ENCODE data around the gene KATNB1.

Gene KATNB1

GRCh38 chr16:57723170-57723569, 12.4 kb upstream of the KATNB1 start:
- H3K27ac ChIP-seq (ENCODE audit: low read length) = no peak overlapping the region
- no peaks in the 10 kb centered on the region for H3K27me3 ChIP-seq (ENCODE audit: insufficient read depth, low read length, poor library complexity)
- H3K4me2 ChIP-seq (ENCODE audit: insufficient read depth, low read length) = no peak overlapping the region
- H3K9ac ChIP-seq (ENCODE audit: low read depth, low read length) = no peak overlapping the region
- H3K9me3 ChIP-seq (ENCODE audit: insufficient read depth, low read length, severe bottlenecking) = no peaks in the 10 kb centered on the region
- ATAC-seq (ENCODE audit: insufficient read depth, low read depth) = no peak
- H3K4me1 ChIP-seq (ENCODE audit: insufficient read depth, low read length) = no peaks in the 10 kb centered on the region
- no peaks in the 10 kb centered on the region for H3K79me2 ChIP-seq (ENCODE audit: insufficient read depth, low read length)
- H2AFZ ChIP-seq (ENCODE audit: low read depth, low read length) = no peak overlapping the region
- no peaks in the 10 kb centered on the region for H3K36me3 ChIP-seq (ENCODE audit: insufficient read depth, low read length)
- DNase-seq = no peak
- TF ChIP-seq EZH2 (IDR thresholded peaks at IDR 0.05; ENCODE audit: borderline replicate concordance, low read depth, low read length, severe bottlenecking) (no peak), CTCF (IDR thresholded peaks at IDR 0.05; ENCODE audit: borderline replicate concordance, extremely low read depth, low read length, poor library complexity, severe bottlenecking) (peak; percentile 9)
- no peaks in the 10 kb centered on the region for H4K20me1 ChIP-seq (ENCODE audit: insufficient read depth, low read length)
- no peak overlapping the region for H3K4me3 ChIP-seq (ENCODE audit: low read depth in 1 of 2, low read length in 2 of 2)

- DNase-seq = no peak
- TF ChIP-seq EZH2 (IDR thresholded peaks at IDR 0.05; ENCODE audit: borderline replicate concordance, low read depth, low read length, severe bottlenecking) (no peak), CTCF (IDR thresholded peaks at IDR 0.05; ENCODE audit: borderline replicate concordance, extremely low read depth, low read length, poor library complexity, severe bottlenecking) (no peak)
- Histone ChIP-seq H3K9ac (ENCODE audit: low read depth, low read length) (no peak overlapping the region), H3K4me3 (ENCODE audit: low read depth in 1 of 2, low read length in 2 of 2) (no peak overlapping the region), H4K20me1 (ENCODE audit: insufficient read depth, low read length) (no peaks in the 10 kb centered on the region), H3K4me2 (ENCODE audit: insufficient read depth, low read length) (no peak overlapping the region), H3K27me3 (ENCODE audit: insufficient read depth, low read length, poor library complexity) (no peaks in the 10 kb centered on the region), H3K36me3 (ENCODE audit: insufficient read depth, low read length) (no peaks in the 10 kb centered on the region), H3K9me3 (ENCODE audit: insufficient read depth, low read length, severe bottlenecking) (no peaks in the 10 kb centered on the region), H3K27ac (ENCODE audit: low read length) (no peak overlapping the region), H3K4me1 (ENCODE audit: insufficient read depth, low read length) (no peaks in the 10 kb centered on the region), H3K79me2 (ENCODE audit: insufficient read depth, low read length) (no peaks in the 10 kb centered on the region), H2AFZ (ENCODE audit: low read depth, low read length) (no peak overlapping the region)
- no peak for ATAC-seq (ENCODE audit: insufficient read depth, low read depth)
Measured at GRCh38 chr16:57724531-57724930, 11.0 kb upstream of the KATNB1 start.

- Histone ChIP-seq H2AFZ (ENCODE audit: low read depth, low read length) (no peak overlapping the region), H3K9me3 (ENCODE audit: insufficient read depth, low read length, severe bottlenecking) (no peaks in the 10 kb centered on the region), H3K4me2 (ENCODE audit: insufficient read depth, low read length) (no peak overlapping the region), H3K27me3 (ENCODE audit: insufficient read depth, low read length, poor library complexity) (no peaks in the 10 kb centered on the region), H4K20me1 (ENCODE audit: insufficient read depth, low read length) (no peaks in the 10 kb centered on the region), H3K36me3 (ENCODE audit: insufficient read depth, low read length) (no peaks in the 10 kb centered on the region), H3K4me1 (ENCODE audit: insufficient read depth, low read length) (no peaks in the 10 kb centered on the region), H3K79me2 (ENCODE audit: insufficient read depth, low read length) (no peaks in the 10 kb centered on the region), H3K9ac (ENCODE audit: low read depth, low read length) (no peak overlapping the region), H3K4me3 (ENCODE audit: low read depth in 1 of 2, low read length in 2 of 2) (no peak overlapping the region), H3K27ac (ENCODE audit: low read length) (no peak overlapping the region)
- DNase-seq (no peak), ATAC-seq (ENCODE audit: insufficient read depth, low read depth) (no peak)
- TF ChIP-seq CTCF (IDR thresholded peaks at IDR 0.05; ENCODE audit: borderline replicate concordance, extremely low read depth, low read length, poor library complexity, severe bottlenecking) = no peak
- no peak for TF ChIP-seq EZH2 (IDR thresholded peaks at IDR 0.05; ENCODE audit: borderline replicate concordance, low read depth, low read length, severe bottlenecking)
Measured at GRCh38 chr16:57725151-57725550, 10.4 kb upstream of the KATNB1 start.

- TF ChIP-seq EZH2 (IDR thresholded peaks at IDR 0.05; ENCODE audit: borderline replicate concordance, low read depth, low read length, severe bottlenecking) = no peak
- TF ChIP-seq CTCF (IDR thresholded peaks at IDR 0.05; ENCODE audit: borderline replicate concordance, extremely low read depth, low read length, poor library complexity, severe bottlenecking) = no peak
- Histone ChIP-seq H3K27me3 (ENCODE audit: insufficient read depth, low read length, poor library complexity) (no peaks in the 10 kb centered on the region), H3K4me2 (ENCODE audit: insufficient read depth, low read length) (no peak overlapping the region), H3K9me3 (ENCODE audit: insufficient read depth, low read length, severe bottlenecking) (no peaks in the 10 kb centered on the region), H3K27ac (ENCODE audit: low read length) (no peak overlapping the region), H4K20me1 (ENCODE audit: insufficient read depth, low read length) (no peaks in the 10 kb centered on the region), H3K36me3 (ENCODE audit: insufficient read depth, low read length) (no peaks in the 10 kb centered on the region), H3K4me1 (ENCODE audit: insufficient read depth, low read length) (no peaks in the 10 kb centered on the region), H3K79me2 (ENCODE audit: insufficient read depth, low read length) (no peaks in the 10 kb centered on the region), H2AFZ (ENCODE audit: low read depth, low read length) (no peak overlapping the region), H3K9ac (ENCODE audit: low read depth, low read length) (no peak overlapping the region), H3K4me3 (ENCODE audit: low read depth in 1 of 2, low read length in 2 of 2) (no peak overlapping the region)
- no peak for DNase-seq
- ATAC-seq (ENCODE audit: insufficient read depth, low read depth) = no peak
Measured at GRCh38 chr16:57725554-57725953, 10.0 kb upstream of the KATNB1 start.

Data from DND-41 (cell line).